ENCODE measurements around the gene GET4.

GET4 gene

DNA sequence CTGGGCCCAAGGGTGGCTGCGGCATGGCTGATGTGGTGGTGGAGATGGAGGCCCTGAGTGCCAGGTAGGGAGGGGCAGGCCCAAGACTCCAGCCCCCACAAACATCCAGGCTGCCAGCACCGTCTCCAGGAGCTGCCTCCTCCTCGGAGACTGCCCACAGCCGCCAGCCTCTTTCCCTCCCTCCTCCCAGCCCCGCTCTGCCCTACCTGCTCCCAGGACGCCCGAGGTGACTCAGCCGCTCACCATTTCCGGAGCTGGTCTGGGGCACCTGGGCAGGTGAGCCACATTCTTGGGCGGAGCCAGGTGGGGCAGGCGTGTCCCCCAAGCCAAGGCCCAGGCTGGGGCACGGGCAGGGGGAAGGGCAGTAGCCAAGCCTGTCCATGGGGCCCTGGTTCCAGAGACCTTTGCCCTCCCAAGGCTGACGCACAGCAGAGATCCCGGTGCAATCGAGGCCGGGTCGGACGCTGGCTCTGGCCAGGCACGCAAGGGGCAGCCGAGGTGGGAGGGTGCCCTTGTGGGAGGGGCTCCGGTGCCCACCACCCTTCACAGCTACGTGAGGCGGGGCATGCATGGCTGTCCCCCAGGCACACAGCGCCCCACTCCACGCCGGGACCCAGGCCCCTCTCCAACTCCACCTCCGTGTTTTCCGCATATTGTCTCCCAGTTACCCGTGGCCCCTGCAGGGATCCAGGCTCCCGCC, 69.4 kb downstream of the GET4 start:
- DNase-seq (ENCODE audit: low read depth, low spot score), result no peak
